Natural killer cell (primary cell): ENCODE data around the gene CYP8B1. TPM values are rescaled to one million over a fixed set of nuclear protein-coding genes. Genes with fewer than 3 reads are reported as not detected.

Source experiments
- ATAC-seq, 3 donors: fragments of 150-1000 bp in 2 of 3; fragments of 200-7000 bp in 1 of 3; cut with Tn5 transposase; 1 replicate in 1 of 3; 2 replicates in 2 of 3; pipeline ENCODE4 v1.10.0; 2021; ENCODE audit warnings: mild to moderate bottlenecking in 2 of 3, moderate library complexity in 2 of 3
- DNase-seq, 2 donors: peaks; one replicate each; pipeline versions ENCODE4 v3.0.0 to v3.0.0-alpha.2; 2013 to 2021; ENCODE audit warnings: mixed read lengths in 1 of 2
- H3K27ac ChIP-seq: one replicate; pipeline ENCODE4 v1.5.1; 2013; ENCODE audit warnings: mild to moderate bottlenecking, low read length
- H3K27me3 ChIP-seq: one replicate; pipeline ENCODE4 v1.6.1; 2013; ENCODE audit warnings: low read length; ENCODE audit not compliant: control insufficient read depth, insufficient read depth
- H3K36me3 ChIP-seq: one replicate; pipeline ENCODE4 v1.6.1; 2013; ENCODE audit warnings: low read length; ENCODE audit not compliant: control insufficient read depth, insufficient read depth
- H3K4me1 ChIP-seq: one replicate; pipeline ENCODE4 v1.6.1; 2013; ENCODE audit warnings: low read length; ENCODE audit not compliant: control insufficient read depth, insufficient read depth
- H3K4me3 ChIP-seq: one replicate; pipeline ENCODE4 v1.5.1; 2013; ENCODE audit warnings: low read length
- H3K9me3 ChIP-seq: one replicate; pipeline ENCODE4 v1.6.1; 2013; ENCODE audit warnings: low read length; ENCODE audit not compliant: control insufficient read depth, insufficient read depth
- H3K27ac Mint-ChIP-seq, 2 donors: one replicate each; pipeline ENCODE4 v1.8.0; 2022; ENCODE audit warnings: mild to moderate bottlenecking in 2 of 2, mixed read lengths in 2 of 2, moderate library complexity in 1 of 2
- H3K27me3 Mint-ChIP-seq, 2 donors: one replicate each; pipeline ENCODE4 v1.8.0; 2022; ENCODE audit warnings: low read depth in 2 of 2, mixed read lengths in 2 of 2
- H3K36me3 Mint-ChIP-seq: one replicate; pipeline ENCODE4 v1.8.0; 2022; ENCODE audit warnings: mixed read lengths
- H3K4me1 Mint-ChIP-seq, 2 donors: one replicate each; pipeline ENCODE4 v1.8.0; 2022; ENCODE audit warnings: mixed read lengths in 2 of 2
- H3K4me3 Mint-ChIP-seq: one replicate; pipeline ENCODE4 v1.8.0; 2022; ENCODE audit warnings: mild to moderate bottlenecking, moderate library complexity, mixed read lengths
- H3K9me3 Mint-ChIP-seq, 2 donors: one replicate each; pipeline ENCODE4 v1.8.0; 2022; ENCODE audit warnings: mixed read lengths in 2 of 2
- CTCF ChIP-seq: fragments of 200-600 bp; IDR thresholded peaks from one replicate; pipeline ENCODE4 v1.8.0; 2022; ENCODE audit warnings: antibody characterized with exemption
- WGBS: methylation state at CpG from one replicate; pipeline ENCODE4 v1.1.7; 2013; ENCODE audit warnings: missing lambda C conversion rate; ENCODE audit not compliant: insufficient coverage; 5-methylcytosine and 5-hydroxymethylcytosine counted together
- intact Hi-C: fragments of 100-400 bp; cut with micrococcal nuclease; formaldehyde crosslinking; loops from one replicate; pipeline ENCODE4 v1.14.2; 2022
- total RNA-seq, 4 donors: library from RNA; stranded (reverse); fragments of 120-200 nt in 1 of 4; gene quantifications; one replicate each; pipeline versions ENCODE4 v1.2.3 to v1.2.4, GENCODE V29; 2013 to 2022

CYP8B1 gene
- total RNA-seq, 3 donors from 2014 or later (not counting 1 experiment from before 2014, with no cell fraction given): not detected

GRCh38 chr3:42892807-42893206, 17.1 kb upstream of the CYP8B1 start:
- Histone ChIP-seq H3K4me1 (no peaks in the 10 kb centered on the region), H3K4me3 (no peak overlapping the region), H3K9me3 (no peaks in the 10 kb centered on the region), H3K27me3 (no peaks in the 10 kb centered on the region), H3K27ac (no peak overlapping the region), H3K36me3 (no peaks in the 10 kb centered on the region)
- Mint-ChIP-seq H3K27me3 (peaks cover 27 to 32% of the 10 kb centered on the region in 2 donors), H3K9me3 (no peaks in the 10 kb centered on the region), H3K4me1 (peaks cover 9 to 12% of the 10 kb centered on the region in 2 donors), H3K27ac (no peak overlapping the region), H3K4me3 (no peak overlapping the region), H3K36me3 (no peaks in the 10 kb centered on the region)
- no peak for ATAC-seq
- no peak for DNase-seq
- no CpG with 5 or more reads among the region's 1 CpG for WGBS
- TF ChIP-seq CTCF: no peak
- intact Hi-C loops: no loop called here

- TF ChIP-seq CTCF: no peak
- H3K4me3 ChIP-seq: no peak overlapping the region
- no peaks in the 10 kb centered on the region for H3K9me3 ChIP-seq
- H3K4me1 Mint-ChIP-seq: peaks cover 9 to 12% of the 10 kb centered on the region in 2 donors
- WGBS: 93% methylated on average over 1 of the region's 1 CpG
- ATAC-seq (no peak), DNase-seq (no peak)
- H3K27me3 ChIP-seq: peaks cover 4% of the 10 kb centered on the region
- H3K4me3 Mint-ChIP-seq: no peak overlapping the region
- H3K27ac ChIP-seq: no peak overlapping the region
- H3K4me1 ChIP-seq: no peaks in the 10 kb centered on the region
- no peaks in the 10 kb centered on the region for H3K9me3 Mint-ChIP-seq
- no peak overlapping the region for H3K27ac Mint-ChIP-seq
- H3K36me3 Mint-ChIP-seq: no peaks in the 10 kb centered on the region
- H3K36me3 ChIP-seq: no peaks in the 10 kb centered on the region
- peaks cover 30 to 38% of the 10 kb centered on the region in 2 donors for H3K27me3 Mint-ChIP-seq
- intact Hi-C loops: no loop called here
Observed at GRCh38 chr3:42892169-42892568, 16.5 kb upstream of the CYP8B1 start.

GRCh38 chr3:42891042-42891441, 15.4 kb upstream of the CYP8B1 start:
- Histone ChIP-seq H3K4me1 (no peaks in the 10 kb centered on the region), H3K36me3 (no peaks in the 10 kb centered on the region), H3K27me3 (peaks cover 4% of the 10 kb centered on the region), H3K9me3 (no peaks in the 10 kb centered on the region), H3K4me3 (no peak overlapping the region), H3K27ac (no peak overlapping the region)
- TF ChIP-seq CTCF: no peak
- DNase-seq: no peak
- Mint-ChIP-seq H3K27ac (no peak overlapping the region), H3K27me3 (peaks cover 25 to 46% of the 10 kb centered on the region in 2 donors), H3K9me3 (no peaks in the 10 kb centered on the region), H3K4me3 (no peak overlapping the region), H3K4me1 (peaks cover 9 to 12% of the 10 kb centered on the region in 2 donors), H3K36me3 (no peaks in the 10 kb centered on the region)
- no peak for ATAC-seq
- 100% methylated on average over 2 of the region's 2 CpGs for WGBS
- intact Hi-C loops: no loop called here

- ATAC-seq (no peak), DNase-seq (no peak)
- Mint-ChIP-seq H3K36me3 (no peaks in the 10 kb centered on the region), H3K4me3 (no peak overlapping the region), H3K9me3 (no peaks in the 10 kb centered on the region), H3K27ac (no peak overlapping the region), H3K27me3 (peaks cover 19 to 34% of the 10 kb centered on the region in 2 donors), H3K4me1 (peaks cover 9 to 12% of the 10 kb centered on the region in 2 donors)
- Histone ChIP-seq H3K4me1 (no peaks in the 10 kb centered on the region), H3K27ac (no peak overlapping the region), H3K9me3 (no peaks in the 10 kb centered on the region), H3K4me3 (no peak overlapping the region), H3K36me3 (no peaks in the 10 kb centered on the region), H3K27me3 (peaks cover 4% of the 10 kb centered on the region)
- intact Hi-C loops: no loop called here
- TF ChIP-seq CTCF: no peak
- 71% methylated on average over 3 of the region's 3 CpGs for WGBS
Observed at GRCh38 chr3:42887084-42887483, 11.4 kb upstream of the CYP8B1 start.
